AG04449 (cell line): ENCODE measurements around the gene SVOPL.

Source experiments
- CTCF ChIA-PET: fragments of 350-600 bp; formaldehyde crosslinking; extraction: SDS; loops from one replicate; lab custom pipeline; 2021; ENCODE audit warnings: antibody characterized with exemption; lab: Yijun Ruan, JAX
- POLR2A ChIA-PET: fragments of 400-600, 350-600 bp; formaldehyde crosslinking; extraction: SDS; loops from one replicate; lab custom pipeline; 2020; ENCODE audit warnings: antibody characterized with exemption, inconsistent platforms; lab: Yijun Ruan, JAX
- DNase-seq: peaks from one replicate; pipeline ENCODE4 v3.0.0-alpha.2; 2010; ENCODE audit warnings: low read depth, low spot score
- H3K4me3 ChIP-seq: 2 replicates; pipeline ENCODE4 v1.5.1; 2011; ENCODE audit warnings: low read depth, mild to moderate bottlenecking, control low read depth, low read length
- TF ChIP-seq, protein P1 (sequence below): IDR thresholded peaks from one replicate; pipeline ENCODE4 v1.5.1; 2011; ENCODE audit warnings: mild to moderate bottlenecking, moderate library complexity, low read length, control low read depth, inconsistent platforms; ENCODE audit not compliant: insufficient read depth; ENCODE audit errors: missing control alignments

Gene SVOPL

GRCh38 chr7:138670594-138670993, 30.6 kb downstream of the SVOPL start:
- no peak for DNase-seq
- TF ChIP-seq, protein P1, sequence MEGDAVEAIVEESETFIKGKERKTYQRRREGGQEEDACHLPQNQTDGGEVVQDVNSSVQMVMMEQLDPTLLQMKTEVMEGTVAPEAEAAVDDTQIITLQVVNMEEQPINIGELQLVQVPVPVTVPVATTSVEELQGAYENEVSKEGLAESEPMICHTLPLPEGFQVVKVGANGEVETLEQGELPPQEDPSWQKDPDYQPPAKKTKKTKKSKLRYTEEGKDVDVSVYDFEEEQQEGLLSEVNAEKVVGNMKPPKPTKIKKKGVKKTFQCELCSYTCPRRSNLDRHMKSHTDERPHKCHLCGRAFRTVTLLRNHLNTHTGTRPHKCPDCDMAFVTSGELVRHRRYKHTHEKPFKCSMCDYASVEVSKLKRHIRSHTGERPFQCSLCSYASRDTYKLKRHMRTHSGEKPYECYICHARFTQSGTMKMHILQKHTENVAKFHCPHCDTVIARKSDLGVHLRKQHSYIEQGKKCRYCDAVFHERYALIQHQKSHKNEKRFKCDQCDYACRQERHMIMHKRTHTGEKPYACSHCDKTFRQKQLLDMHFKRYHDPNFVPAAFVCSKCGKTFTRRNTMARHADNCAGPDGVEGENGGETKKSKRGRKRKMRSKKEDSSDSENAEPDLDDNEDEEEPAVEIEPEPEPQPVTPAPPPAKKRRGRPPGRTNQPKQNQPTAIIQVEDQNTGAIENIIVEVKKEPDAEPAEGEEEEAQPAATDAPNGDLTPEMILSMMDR = no peak
- ChIA-PET POLR2A (no interaction called here), CTCF (no interaction called here)
- no peak overlapping the region for H3K4me3 ChIP-seq

DNA sequence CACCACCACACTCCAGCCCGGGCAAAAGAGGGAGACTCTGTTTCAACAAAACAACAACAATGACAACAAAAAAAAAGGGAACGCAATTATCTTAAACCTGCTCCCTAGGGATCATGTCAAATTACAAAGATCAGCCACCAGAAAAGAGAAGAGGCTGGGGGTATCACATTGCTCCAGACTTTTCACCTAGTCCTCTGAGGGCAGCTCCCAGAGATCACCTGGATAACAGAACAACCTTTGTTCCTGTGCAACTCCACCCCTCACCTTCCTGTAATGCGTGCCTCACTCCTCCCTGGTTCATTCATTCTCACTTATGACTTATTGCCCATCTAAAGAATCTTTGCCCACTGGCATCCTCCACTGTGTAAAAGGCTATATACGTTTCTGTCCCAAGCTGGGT, 31.8 kb downstream of the SVOPL start:
- TF ChIP-seq, protein P1 = no peak
- ChIA-PET POLR2A (interaction anchor here (0.7 kb wide), 1 partner anchor 90 kb away, joined by 3 read pairs; no protein-coding TSS in a partner anchor), CTCF (no interaction called here)
- no peak for DNase-seq
- H3K4me3 ChIP-seq = no peak overlapping the region

GRCh38 chr7:138668946-138669345, 32.2 kb downstream of the SVOPL start:
- no peak for DNase-seq
- H3K4me3 ChIP-seq = no peak overlapping the region
- CTCF ChIA-PET = no interaction called here
- TF ChIP-seq, protein P1 = no peak
- POLR2A ChIA-PET = no interaction called here

DNA sequence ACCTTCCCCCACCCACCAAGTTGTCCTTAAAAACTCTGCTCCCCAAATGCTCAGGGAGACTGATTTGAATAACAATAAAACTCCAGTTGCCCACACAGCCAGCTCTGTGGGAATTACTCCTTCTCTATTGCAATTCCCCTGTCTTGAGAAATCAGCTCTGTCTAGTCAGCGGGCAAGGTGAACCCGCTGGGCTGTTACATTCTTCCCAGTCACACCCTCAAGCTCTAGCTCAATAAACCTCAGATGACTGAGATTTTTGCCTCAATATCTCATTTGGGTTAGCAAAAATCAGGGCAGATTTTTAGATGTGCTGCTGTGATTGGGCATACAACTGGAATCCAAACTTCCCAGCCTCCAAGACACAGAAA, 32.9 kb downstream of the SVOPL start:
- TF ChIP-seq, protein P1 = no peak
- no peak for DNase-seq
- no peak overlapping the region for H3K4me3 ChIP-seq
- ChIA-PET POLR2A (no interaction called here), CTCF (no interaction called here)

- TF ChIP-seq, protein P1 = no peak
- no peak overlapping the region for H3K4me3 ChIP-seq
- POLR2A ChIA-PET = no interaction called here
- DNase-seq = no peak
- CTCF ChIA-PET = no interaction called here
Observed at GRCh38 chr7:138667535-138668228, 33.5 kb downstream of the SVOPL start.

GRCh38 chr7:138666385-138666784, 34.8 kb downstream of the SVOPL start:
- ChIA-PET POLR2A (no interaction called here), CTCF (no interaction called here)
- DNase-seq = no peak
- H3K4me3 ChIP-seq = no peak overlapping the region
- TF ChIP-seq, protein P1 = no peak
